Activated T-cell treated with anti-CD3 and anti-CD28 coated beads for 4 hours (primary cell): ENCODE data around the gene PPP1R26.
A peak's percentile ranks its signal among the peaks of the same experiment; 100 is the strongest.

ENCODE experiments used
- DNase-seq: peaks from one replicate; pipeline ENCODE4 v3.0.0-alpha.2; 2020

Gene PPP1R26

GRCh38 chr9:135468854-135469521 is 10.6 kb upstream of the PPP1R26 start:
- DNase-seq = peak; percentile 9

- DNase-seq = no peak
Measured at GRCh38 chr9:135471791-135472640, 7.6 kb upstream of the PPP1R26 start.

- no peak for DNase-seq
Measured at GRCh38 chr9:135473972-135474543, 5.5 kb upstream of the PPP1R26 start.

GRCh38 chr9:135474915-135475314 is 4.7 kb upstream of the PPP1R26 start:
- DNase-seq = no peak

GRCh38 chr9:135476561-135477355 is 2.8 kb upstream of the PPP1R26 start:
- DNase-seq = no peak

- no peak for DNase-seq
Measured at GRCh38 chr9:135478191-135478590, 1.4 kb upstream of the PPP1R26 start.

GRCh38 chr9:135478829-135479468 is 633 bp upstream of the PPP1R26 start:
- no peak for DNase-seq

GRCh38 chr9:135480071-135480939 is 723 bp downstream of the PPP1R26 start:
- no peak for DNase-seq

- no peak for DNase-seq
Measured at GRCh38 chr9:135480940-135481310, 1.3 kb downstream of the PPP1R26 start.

GRCh38 chr9:135482015-135482754 is 2.6 kb downstream of the PPP1R26 start:
- DNase-seq = no peak

- no peak for DNase-seq
Measured at GRCh38 chr9:135484460-135485277, 5.1 kb downstream of the PPP1R26 start.

- DNase-seq = no peak
Measured at GRCh38 chr9:135485385-135485784, 5.8 kb downstream of the PPP1R26 start.

- DNase-seq = no peak
Measured at GRCh38 chr9:135485832-135486231, 6.2 kb downstream of the PPP1R26 start.

- no peak for DNase-seq
Measured at GRCh38 chr9:135486267-135487065, 6.9 kb downstream of the PPP1R26 start.

- DNase-seq = no peak
Measured at GRCh38 chr9:135487281-135488012, 7.9 kb downstream of the PPP1R26 start.

- DNase-seq = no peak
Measured at GRCh38 chr9:135488013-135488330, 8.4 kb downstream of the PPP1R26 start.

GRCh38 chr9:135488527-135488926 is 8.9 kb downstream of the PPP1R26 start:
- no peak for DNase-seq

GRCh38 chr9:135489188-135489906 is 9.8 kb downstream of the PPP1R26 start:
- DNase-seq = no peak
